ENCODE data around the gene CIITA.

- TF ChIP-seq, protein P1, sequence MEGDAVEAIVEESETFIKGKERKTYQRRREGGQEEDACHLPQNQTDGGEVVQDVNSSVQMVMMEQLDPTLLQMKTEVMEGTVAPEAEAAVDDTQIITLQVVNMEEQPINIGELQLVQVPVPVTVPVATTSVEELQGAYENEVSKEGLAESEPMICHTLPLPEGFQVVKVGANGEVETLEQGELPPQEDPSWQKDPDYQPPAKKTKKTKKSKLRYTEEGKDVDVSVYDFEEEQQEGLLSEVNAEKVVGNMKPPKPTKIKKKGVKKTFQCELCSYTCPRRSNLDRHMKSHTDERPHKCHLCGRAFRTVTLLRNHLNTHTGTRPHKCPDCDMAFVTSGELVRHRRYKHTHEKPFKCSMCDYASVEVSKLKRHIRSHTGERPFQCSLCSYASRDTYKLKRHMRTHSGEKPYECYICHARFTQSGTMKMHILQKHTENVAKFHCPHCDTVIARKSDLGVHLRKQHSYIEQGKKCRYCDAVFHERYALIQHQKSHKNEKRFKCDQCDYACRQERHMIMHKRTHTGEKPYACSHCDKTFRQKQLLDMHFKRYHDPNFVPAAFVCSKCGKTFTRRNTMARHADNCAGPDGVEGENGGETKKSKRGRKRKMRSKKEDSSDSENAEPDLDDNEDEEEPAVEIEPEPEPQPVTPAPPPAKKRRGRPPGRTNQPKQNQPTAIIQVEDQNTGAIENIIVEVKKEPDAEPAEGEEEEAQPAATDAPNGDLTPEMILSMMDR (IDR thresholded peaks at IDR 0.05) = no peak
- no peak for TF ChIP-seq POLR2A (IDR thresholded peaks at IDR 0.05)
- no peak for TF ChIP-seq POLR2AphosphoS5 (IDR thresholded peaks at IDR 0.05)
Measured at GRCh38 chr16:10967986-10968385, 91.0 kb downstream of the CIITA start.

Measured in transverse colon (tissue), 4 donors.